CD4-positive, alpha-beta T cell (primary cell): ENCODE data around the gene IGF2BP2. TPM values are rescaled to one million over a fixed set of nuclear protein-coding genes. Genes with fewer than 3 reads are reported as not detected.

ENCODE experiments used
- ATAC-seq: fragments of 200-7000 bp; cut with Tn5 transposase; one replicate; pipeline ENCODE4 v1.10.0; 2022; ENCODE audit warnings: mild to moderate bottlenecking; ENCODE audit not compliant: poor library complexity
- CTCF ChIA-PET: fragments of 350-600 bp; sonication (Branson Sonifier 250); formaldehyde crosslinking; loops from one replicate; lab custom pipeline; 2021; ENCODE audit warnings: antibody characterized with exemption, inconsistent platforms; lab: Charles Lee
- POLR2A ChIA-PET: fragments of 350-600 bp; sonication (Branson Sonifier 250); formaldehyde crosslinking; loops from one replicate; lab custom pipeline; 2021; ENCODE audit warnings: antibody characterized with exemption, inconsistent platforms; lab: Charles Lee
- DNase-seq, 14 experiments: peaks; one replicate each; pipeline ENCODE4 v3.0.0-alpha.2; 2013 to 2020; ENCODE audit warnings: mixed read lengths in 2 of 14
- H3K27ac ChIP-seq, 2 donors: one replicate each; pipeline versions ENCODE4 v1.5.1 to v1.7.0; 2013; ENCODE audit warnings: low read length in 2 of 2, low read depth in 1 of 2, mild to moderate bottlenecking in 1 of 2
- H3K27me3 ChIP-seq, 2 experiments: 1 replicate in 1 of 2; 2 replicates in 1 of 2; pipeline versions ENCODE4 v1.6.1 to v1.7.0; 2013; ENCODE audit warnings: low read length in 2 of 2, control low read depth in 1 of 2, mild to moderate bottlenecking in 1 of 2, moderate library complexity in 1 of 2; ENCODE audit not compliant: insufficient read depth in 2 of 2, control insufficient read depth in 1 of 2
- H3K36me3 ChIP-seq: one replicate; pipeline ENCODE4 v1.6.1; 2013; ENCODE audit warnings: low read length, control low read depth; ENCODE audit not compliant: insufficient read depth
- H3K4me1 ChIP-seq: one replicate; pipeline ENCODE4 v1.6.1; 2013; ENCODE audit warnings: low read length, control low read depth; ENCODE audit not compliant: insufficient read depth
- H3K4me3 ChIP-seq: one replicate; pipeline ENCODE4 v1.5.1; 2013; ENCODE audit warnings: mild to moderate bottlenecking, low read length, moderate library complexity
- H3K9me3 ChIP-seq, 2 experiments: 1 replicate in 1 of 2; 2 replicates in 1 of 2; pipeline versions ENCODE4 v1.6.1 to v1.7.0; 2013; ENCODE audit warnings: low read length in 2 of 2, mild to moderate bottlenecking in 2 of 2, control low read depth in 1 of 2, moderate library complexity in 1 of 2; ENCODE audit not compliant: control insufficient read depth in 1 of 2, insufficient read depth in 1 of 2
- H3K27ac Mint-ChIP-seq: one replicate; pipeline ENCODE4 v1.8.0; 2020; ENCODE audit warnings: mixed read lengths
- H3K27me3 Mint-ChIP-seq: one replicate; pipeline ENCODE4 v1.8.0; 2021; ENCODE audit warnings: mixed read lengths
- H3K36me3 Mint-ChIP-seq: one replicate; pipeline ENCODE4 v1.8.0; 2021; ENCODE audit warnings: low read depth, mixed read lengths
- H3K4me1 Mint-ChIP-seq: one replicate; pipeline ENCODE4 v1.8.0; 2021; ENCODE audit warnings: low read depth, mixed read lengths
- H3K4me3 Mint-ChIP-seq: one replicate; pipeline ENCODE4 v1.8.0; 2020; ENCODE audit warnings: mild to moderate bottlenecking, mixed read lengths
- H3K9me3 Mint-ChIP-seq: one replicate; pipeline ENCODE4 v1.8.0; 2020; ENCODE audit warnings: mixed read lengths
- intact Hi-C, 2 experiments: fragments of 100-400 bp; cut with DNase I in 1 of 2; cut with micrococcal nuclease in 1 of 2; formaldehyde crosslinking; loops; one replicate each; pipeline versions ENCODE4 v1.15.1 to v1.9.0; 2023 to 2025; cut with DNase I, micrococcal nuclease
- microRNA-seq: library from miRNA; unstranded; fragments of <30 nt; microRNA quantifications from one replicate; pipeline ENCODE4 v1.2.0, GENCODE V29; 2021; ENCODE audit warnings: borderline microRNAs expressed, borderline replicate concordance
- total RNA-seq, 174 experiments: library from RNA in 2 of 174; stranded (reverse) in 2 of 174; gene quantifications; one replicate each; pipeline ENCODE4 v1.2.3 and lab custom pipeline; 2021 to 2026
- TF ChIP-seq, protein P1 (sequence below): fragments of 200-600 bp; IDR thresholded peaks from one replicate; pipeline ENCODE4 v1.8.0; 2022; ENCODE audit warnings: antibody characterized with exemption, mild to moderate bottlenecking

Gene IGF2BP2
- total RNA-seq, 2 experiments from 2014 or later: 0.25 to 0.50 TPM

DNA sequence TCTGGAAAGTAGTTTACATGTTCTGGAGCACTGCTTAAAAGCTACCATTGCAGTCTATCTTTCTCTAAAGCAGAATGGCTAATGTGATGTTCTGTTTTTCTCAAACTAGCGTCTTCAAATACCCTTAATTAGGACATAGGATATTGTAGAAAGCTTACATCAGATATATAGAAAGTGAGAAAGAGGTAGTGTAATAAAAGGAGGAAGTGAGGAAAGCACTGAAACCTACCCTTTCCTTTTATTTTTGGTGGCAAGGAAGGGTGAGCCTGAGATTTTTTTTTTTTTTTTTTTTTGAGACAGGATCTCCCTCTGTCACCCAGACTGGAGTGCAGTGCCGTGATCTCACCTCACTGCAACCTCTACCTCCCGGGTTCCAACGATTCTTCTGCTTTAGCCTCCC lies 229.3 kb downstream of the IGF2BP2 start:
- Histone ChIP-seq H3K27me3 (no peaks in the 10 kb centered on the region), H3K27ac (no peak overlapping the region), H3K36me3 (peaks cover 67% of the 10 kb centered on the region), H3K9me3 (no peaks in the 10 kb centered on the region), H3K4me1 (no peaks in the 10 kb centered on the region), H3K4me3 (no peak overlapping the region)
- ChIA-PET POLR2A (interaction anchor here (1.4 kb wide), 1 partner anchor 9 kb away, joined by 5 read pairs; the partner anchor contains the start of gene SENP2), CTCF (no interaction called here)
- H3K4me1 Mint-ChIP-seq: peaks cover 10% of the 10 kb centered on the region
- peaks cover 54% of the 10 kb centered on the region for H3K36me3 Mint-ChIP-seq
- no peak overlapping the region for H3K4me3 Mint-ChIP-seq
- intact Hi-C loops: no loop called here
- TF ChIP-seq, protein P1, sequence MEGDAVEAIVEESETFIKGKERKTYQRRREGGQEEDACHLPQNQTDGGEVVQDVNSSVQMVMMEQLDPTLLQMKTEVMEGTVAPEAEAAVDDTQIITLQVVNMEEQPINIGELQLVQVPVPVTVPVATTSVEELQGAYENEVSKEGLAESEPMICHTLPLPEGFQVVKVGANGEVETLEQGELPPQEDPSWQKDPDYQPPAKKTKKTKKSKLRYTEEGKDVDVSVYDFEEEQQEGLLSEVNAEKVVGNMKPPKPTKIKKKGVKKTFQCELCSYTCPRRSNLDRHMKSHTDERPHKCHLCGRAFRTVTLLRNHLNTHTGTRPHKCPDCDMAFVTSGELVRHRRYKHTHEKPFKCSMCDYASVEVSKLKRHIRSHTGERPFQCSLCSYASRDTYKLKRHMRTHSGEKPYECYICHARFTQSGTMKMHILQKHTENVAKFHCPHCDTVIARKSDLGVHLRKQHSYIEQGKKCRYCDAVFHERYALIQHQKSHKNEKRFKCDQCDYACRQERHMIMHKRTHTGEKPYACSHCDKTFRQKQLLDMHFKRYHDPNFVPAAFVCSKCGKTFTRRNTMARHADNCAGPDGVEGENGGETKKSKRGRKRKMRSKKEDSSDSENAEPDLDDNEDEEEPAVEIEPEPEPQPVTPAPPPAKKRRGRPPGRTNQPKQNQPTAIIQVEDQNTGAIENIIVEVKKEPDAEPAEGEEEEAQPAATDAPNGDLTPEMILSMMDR: no peak
- no peaks in the 10 kb centered on the region for H3K9me3 Mint-ChIP-seq
- DNase-seq: peak in 1 of 14 experiments; percentile 13
- no peaks in the 10 kb centered on the region for H3K27me3 Mint-ChIP-seq
- H3K27ac Mint-ChIP-seq: no peak overlapping the region
- no peak for ATAC-seq

DNA sequence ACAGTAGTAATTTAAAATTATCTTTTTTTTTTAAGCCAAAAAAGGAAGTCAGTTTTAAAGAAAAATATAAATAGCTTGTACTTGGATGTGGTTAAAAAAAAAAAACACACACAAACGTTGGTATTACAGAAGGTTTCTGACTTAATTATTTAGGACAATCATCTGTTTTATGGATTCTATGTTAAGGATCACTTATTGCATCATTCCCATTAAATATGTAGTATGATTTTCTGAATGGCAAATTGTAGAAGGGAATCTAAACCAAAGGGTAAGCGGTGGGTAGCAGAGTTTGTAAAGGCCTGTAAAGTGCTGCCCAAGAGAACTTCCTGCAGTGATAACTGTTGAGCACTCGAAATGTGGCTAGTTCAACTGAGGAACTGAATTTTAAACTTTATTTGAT lies 230.8 kb downstream of the IGF2BP2 start:
- Mint-ChIP-seq H3K36me3 (peaks cover 40% of the 10 kb centered on the region), H3K9me3 (no peaks in the 10 kb centered on the region), H3K4me1 (peaks cover 14% of the 10 kb centered on the region), H3K27ac (no peak overlapping the region), H3K4me3 (no peak overlapping the region), H3K27me3 (no peaks in the 10 kb centered on the region)
- no peaks in the 10 kb centered on the region for H3K9me3 ChIP-seq
- no peaks in the 10 kb centered on the region for H3K27me3 ChIP-seq
- ChIA-PET POLR2A (no interaction called here), CTCF (no interaction called here)
- H3K36me3 ChIP-seq: peaks cover 55% of the 10 kb centered on the region
- no peak overlapping the region for H3K4me3 ChIP-seq
- no peak for ATAC-seq
- no peaks in the 10 kb centered on the region for H3K4me1 ChIP-seq
- TF ChIP-seq, protein P1: no peak
- H3K27ac ChIP-seq: no peak overlapping the region
- no peak for DNase-seq
- intact Hi-C loops: no loop called here

Small RNAs within 50 kb of the gene (microRNA-seq; reads per million reads assigned to microRNA genes)
- gene MIR548AQ: not detected

Other genes with a start within 250 kb of the IGF2BP2 start
- gene SENP2, start 238.7 kb downstream of the IGF2BP2 start, total RNA-seq: 10 to 100 TPM; 61.1 to 61.2 TPM
- 100 to 1,000 TPM; 549 to 585 TPM for gene TRA2B, start 113.0 kb upstream of the IGF2BP2 start, total RNA-seq